ENCODE measurements around the gene ADISSP.

The ADISSP gene

GRCh38 chr20:3759316-3759823 is 8.2 kb downstream of the ADISSP start:
- no peaks in the 10 kb centered on the region for H3K9me2 ChIP-seq (replicated peaks; ENCODE audit: insufficient read depth, low read length)
- no peak overlapping the region for H3K4me2 ChIP-seq (ENCODE audit: low read depth, low read length, poor library complexity, severe bottlenecking)

GRCh38 chr20:3758566-3758965 is 9.0 kb downstream of the ADISSP start:
- H3K4me3 ChIP-seq (ENCODE audit: insufficient read depth, low read length, poor library complexity, severe bottlenecking): no peak overlapping the region
- H3K27ac ChIP-seq (ENCODE audit: low read depth, low read length): no peak overlapping the region
- no peak overlapping the region for H2AFZ ChIP-seq (ENCODE audit: low read depth, low read length, severe bottlenecking)
- H3F3A ChIP-seq (ENCODE audit: insufficient read depth): no peaks in the 10 kb centered on the region
- peaks cover 18% of the 10 kb centered on the region for H3K79me2 ChIP-seq (ENCODE audit: insufficient read depth, low read length)
- H3K36me3 ChIP-seq (ENCODE audit: low read length): no peaks in the 10 kb centered on the region
- no peaks in the 10 kb centered on the region for H4K20me1 ChIP-seq (ENCODE audit: low read depth, low read length)
- TF ChIP-seq EZH2phosphoT487 (conservative IDR thresholded peaks at IDR 0.05; ENCODE audit: low read length) (no peak), CTCF (IDR thresholded peaks at IDR 0.05; ENCODE audit: insufficient read depth, low read length, poor library complexity, severe bottlenecking) (no peak)
- H3K9ac ChIP-seq (ENCODE audit: low read length): no peak overlapping the region
- no peaks in the 10 kb centered on the region for H3K9me3 ChIP-seq (ENCODE audit: insufficient read depth, low read length)
- H3K9me2 ChIP-seq (replicated peaks; ENCODE audit: insufficient read depth, low read length): no peaks in the 10 kb centered on the region
- H3K4me2 ChIP-seq (ENCODE audit: low read depth, low read length, poor library complexity, severe bottlenecking): no peak overlapping the region
- H3K27me3 ChIP-seq (ENCODE audit: low read length): no peaks in the 10 kb centered on the region

More at GRCh38 chr20:3759316-3759823, 8.2 kb downstream of the ADISSP start:
- H3K9ac ChIP-seq (ENCODE audit: low read length): no peak overlapping the region
- no peak overlapping the region for H3K27ac ChIP-seq (ENCODE audit: low read depth, low read length)
- H3K36me3 ChIP-seq (ENCODE audit: low read length): no peaks in the 10 kb centered on the region
- no peaks in the 10 kb centered on the region for H3K27me3 ChIP-seq (ENCODE audit: low read length)
- H4K20me1 ChIP-seq (ENCODE audit: low read depth, low read length): no peaks in the 10 kb centered on the region
- H2AFZ ChIP-seq (ENCODE audit: low read depth, low read length, severe bottlenecking): no peak overlapping the region
- no peaks in the 10 kb centered on the region for H3F3A ChIP-seq (ENCODE audit: insufficient read depth)
- TF ChIP-seq CTCF (IDR thresholded peaks at IDR 0.05; ENCODE audit: insufficient read depth, low read length, poor library complexity, severe bottlenecking): no peak
- H3K4me3 ChIP-seq (ENCODE audit: insufficient read depth, low read length, poor library complexity, severe bottlenecking): no peak overlapping the region
- H3K9me3 ChIP-seq (ENCODE audit: insufficient read depth, low read length): no peaks in the 10 kb centered on the region
- H3K79me2 ChIP-seq (ENCODE audit: insufficient read depth, low read length): peaks cover 20% of the 10 kb centered on the region

- Histone ChIP-seq H3F3A (ENCODE audit: insufficient read depth) (no peaks in the 10 kb centered on the region), H3K9me2 (replicated peaks; ENCODE audit: insufficient read depth, low read length) (no peaks in the 10 kb centered on the region), H3K27ac (ENCODE audit: low read depth, low read length) (no peak overlapping the region), H2AFZ (ENCODE audit: low read depth, low read length, severe bottlenecking) (no peak overlapping the region), H3K4me2 (ENCODE audit: low read depth, low read length, poor library complexity, severe bottlenecking) (no peak overlapping the region), H3K4me3 (ENCODE audit: insufficient read depth, low read length, poor library complexity, severe bottlenecking) (no peak overlapping the region), H3K27me3 (ENCODE audit: low read length) (no peaks in the 10 kb centered on the region), H4K20me1 (ENCODE audit: low read depth, low read length) (no peaks in the 10 kb centered on the region; the same call in 1 of the 2 replicates), H3K36me3 (ENCODE audit: low read length) (no peaks in the 10 kb centered on the region), H3K9me3 (ENCODE audit: insufficient read depth, low read length) (no peaks in the 10 kb centered on the region), H3K79me2 (ENCODE audit: insufficient read depth, low read length) (peaks cover 18% of the 10 kb centered on the region), H3K9ac (ENCODE audit: low read length) (no peak overlapping the region)
- TF ChIP-seq EZH2phosphoT487 (conservative IDR thresholded peaks at IDR 0.05; ENCODE audit: low read length): no peak
- TF ChIP-seq CTCF (IDR thresholded peaks at IDR 0.05; ENCODE audit: insufficient read depth, low read length, poor library complexity, severe bottlenecking): no peak
Observed at GRCh38 chr20:3757268-3757667, 10.3 kb downstream of the ADISSP start.

All from SU-DHL-6 (cell line).